GM12891 (cell line): Measurements from ENCODE around the gene GYG2.

Experiments used
- POLR2A ChIP-seq: IDR thresholded peaks from 2 replicates; pipeline ENCODE4 v1.6.1; 2011; ENCODE audit warnings: low read depth, low read length, control low read depth
- POLR2AphosphoS5 ChIP-seq: IDR thresholded peaks from 2 replicates; pipeline ENCODE4 v1.6.1; 2011; ENCODE audit warnings: low read depth, low read length, control low read depth
- TAF1 ChIP-seq: IDR thresholded peaks from 2 replicates; pipeline ENCODE4 v1.6.1; 2011; ENCODE audit warnings: low read depth, low read length, control low read depth

DNA sequence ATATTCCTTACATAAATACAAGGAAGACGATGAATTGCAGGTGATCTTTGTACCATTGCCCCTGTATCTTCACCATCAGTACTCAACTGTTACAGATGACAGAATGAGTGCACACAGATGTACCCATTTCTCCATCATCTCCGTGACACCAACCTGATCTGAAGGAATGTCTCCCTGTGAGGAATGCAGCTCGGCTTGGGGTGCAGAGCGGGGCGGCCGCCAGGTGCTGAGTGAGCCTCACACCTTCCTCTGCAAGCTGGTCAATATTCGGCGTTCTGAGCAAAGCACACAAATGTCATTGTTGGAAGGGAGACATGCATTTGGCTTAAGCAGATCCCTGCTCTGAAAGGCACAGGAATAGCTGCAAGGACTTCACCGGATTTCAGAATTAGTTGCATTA lies 93.0 kb downstream of the GYG2 start:
- TF ChIP-seq POLR2A = no peak
- no peak for TF ChIP-seq POLR2AphosphoS5
- no peak for TF ChIP-seq TAF1
